NCI-H82 (cell line): Measurements from ENCODE around the gene ESYT2.

ENCODE experiments used
- DNase-seq: peaks from one replicate; lab custom pipeline; 2025; lab: John Stamatoyannopoulos, UW

ESYT2 gene

DNA sequence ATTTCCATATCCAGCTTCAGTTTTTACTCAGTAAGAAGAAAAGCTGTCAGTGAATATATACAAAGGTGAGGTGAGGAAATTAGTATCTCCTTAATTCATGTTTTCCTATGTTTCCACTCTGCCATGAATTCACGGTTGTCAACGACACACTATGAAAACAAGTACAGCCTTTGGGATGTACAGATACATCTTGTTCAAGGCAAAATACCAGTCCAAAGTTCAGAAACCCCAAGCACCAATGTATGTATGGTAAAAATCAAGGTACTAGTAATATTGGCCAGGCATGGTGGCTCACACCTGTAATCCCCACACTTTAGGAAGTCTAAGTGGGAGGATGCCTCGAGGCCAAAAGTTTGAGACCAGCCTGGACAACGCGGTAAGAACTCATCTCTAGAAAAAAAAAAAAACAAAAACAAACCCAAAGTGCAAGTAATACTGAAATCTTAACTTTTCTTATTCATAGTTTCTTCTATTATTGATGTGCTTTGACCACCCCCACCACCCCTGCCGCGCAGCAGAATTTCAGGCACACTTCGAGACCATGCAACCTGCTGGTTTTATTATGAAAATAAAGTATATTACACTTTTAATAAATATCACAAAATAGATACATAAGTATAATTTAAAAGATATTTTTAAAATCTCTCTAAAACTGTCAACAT is 3.5 kb downstream of the ESYT2 start:
- no peak for DNase-seq

DNA sequence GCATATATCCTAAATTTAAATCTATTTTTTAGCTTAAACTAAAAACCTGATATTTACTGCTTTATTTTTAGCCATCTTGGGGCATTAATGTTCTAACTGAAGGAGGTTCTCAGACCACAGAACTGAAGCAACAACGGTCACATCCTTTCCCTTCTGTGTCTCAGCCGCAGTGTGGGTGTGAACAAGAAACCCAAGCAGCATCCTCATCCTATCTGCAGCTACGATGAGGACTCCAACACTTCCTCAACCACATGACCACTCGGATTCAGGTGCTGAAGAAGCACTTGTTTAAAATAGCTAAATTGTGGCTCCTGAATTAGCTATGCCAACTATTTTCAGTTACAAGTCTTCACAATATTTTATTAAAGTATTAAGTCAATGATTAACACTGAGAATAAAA is 5.3 kb downstream of the ESYT2 start:
- DNase-seq: no peak

DNA sequence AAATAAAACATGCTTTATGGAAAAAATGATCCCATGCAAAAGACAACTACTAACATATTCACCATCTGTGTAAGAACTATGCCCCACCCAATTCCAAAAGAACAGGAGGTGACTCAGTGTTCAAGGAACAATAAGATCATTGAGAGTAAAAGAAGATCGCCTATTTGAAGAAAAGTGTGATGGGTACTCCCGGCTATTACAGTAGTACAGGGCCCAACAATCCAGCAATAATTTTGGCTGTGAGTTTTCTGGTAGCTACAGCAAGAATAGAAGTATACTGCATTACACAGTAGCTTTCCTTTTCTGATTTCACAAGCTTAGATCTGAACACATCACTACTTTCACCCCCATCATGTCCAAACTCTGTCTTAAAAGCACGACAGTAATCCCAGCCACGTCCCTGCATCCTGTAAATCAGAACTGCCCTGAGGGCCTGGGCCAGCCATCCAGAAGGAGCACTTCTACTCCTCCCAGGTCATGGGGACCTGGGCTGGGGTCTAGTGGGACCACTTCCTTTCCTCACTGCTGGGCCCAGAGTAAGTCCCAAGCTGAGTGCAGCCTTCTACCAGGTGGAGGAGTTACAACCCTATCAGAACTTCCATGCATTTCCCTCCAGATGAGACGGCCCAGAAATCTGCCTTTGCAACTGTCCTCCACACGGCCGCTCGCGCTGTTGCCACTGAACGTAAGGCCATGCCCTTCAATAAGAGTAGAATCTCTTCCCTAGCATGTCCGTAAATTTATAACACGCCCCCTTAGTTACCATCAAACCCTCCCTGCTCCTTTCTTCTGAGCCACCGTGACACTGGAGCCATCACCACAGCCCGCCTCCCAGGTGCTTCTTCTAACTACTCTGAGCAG is 7.9 kb downstream of the ESYT2 start:
- DNase-seq: no peak

DNA sequence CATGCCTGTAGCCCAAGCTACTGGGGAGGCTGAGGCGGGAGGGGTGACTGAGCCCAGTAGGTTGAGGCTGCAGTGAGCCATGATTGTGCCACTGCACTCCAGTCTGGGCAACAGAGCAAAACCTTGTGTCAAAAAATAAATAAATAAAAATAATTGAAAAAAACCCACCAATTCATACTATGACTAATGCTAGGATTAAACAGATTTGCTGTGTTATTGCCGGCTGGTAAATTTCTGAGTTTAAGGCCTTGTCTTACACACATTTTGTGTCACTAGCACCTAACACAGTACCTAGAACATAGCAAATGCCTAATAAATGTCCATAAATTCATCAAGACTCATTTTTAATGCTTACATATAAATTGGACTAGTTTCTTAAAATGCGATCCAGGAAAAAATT is 8.7 kb downstream of the ESYT2 start:
- no peak for DNase-seq

DNA sequence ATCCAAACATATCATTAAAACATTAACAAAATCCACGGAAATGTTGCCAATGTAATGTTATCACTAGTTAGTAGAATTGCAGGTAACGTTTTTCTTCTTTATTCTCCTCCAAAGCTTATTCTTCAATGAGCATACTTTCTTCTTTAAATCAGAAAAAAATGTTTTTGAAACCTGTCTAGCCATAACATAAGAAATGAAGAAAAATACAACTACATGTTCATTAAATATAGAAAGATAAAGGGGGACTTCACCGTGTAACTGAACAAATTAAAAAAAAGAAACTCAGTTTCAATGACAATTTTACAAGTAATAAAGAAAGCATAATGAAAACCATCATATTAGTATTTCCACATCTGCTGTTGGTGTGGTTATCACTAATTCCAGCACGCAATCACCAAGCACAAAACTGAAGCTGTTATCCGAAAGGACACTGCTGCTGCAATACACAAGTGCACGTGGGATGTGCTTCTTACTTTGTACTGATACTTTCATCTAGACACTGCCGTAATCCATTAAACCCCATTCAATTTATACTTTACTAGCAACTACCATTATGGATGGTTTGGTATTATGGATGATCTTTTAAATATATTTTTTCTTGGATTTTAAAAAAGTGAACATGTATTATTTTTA is 9.6 kb downstream of the ESYT2 start:
- no peak for DNase-seq

DNA sequence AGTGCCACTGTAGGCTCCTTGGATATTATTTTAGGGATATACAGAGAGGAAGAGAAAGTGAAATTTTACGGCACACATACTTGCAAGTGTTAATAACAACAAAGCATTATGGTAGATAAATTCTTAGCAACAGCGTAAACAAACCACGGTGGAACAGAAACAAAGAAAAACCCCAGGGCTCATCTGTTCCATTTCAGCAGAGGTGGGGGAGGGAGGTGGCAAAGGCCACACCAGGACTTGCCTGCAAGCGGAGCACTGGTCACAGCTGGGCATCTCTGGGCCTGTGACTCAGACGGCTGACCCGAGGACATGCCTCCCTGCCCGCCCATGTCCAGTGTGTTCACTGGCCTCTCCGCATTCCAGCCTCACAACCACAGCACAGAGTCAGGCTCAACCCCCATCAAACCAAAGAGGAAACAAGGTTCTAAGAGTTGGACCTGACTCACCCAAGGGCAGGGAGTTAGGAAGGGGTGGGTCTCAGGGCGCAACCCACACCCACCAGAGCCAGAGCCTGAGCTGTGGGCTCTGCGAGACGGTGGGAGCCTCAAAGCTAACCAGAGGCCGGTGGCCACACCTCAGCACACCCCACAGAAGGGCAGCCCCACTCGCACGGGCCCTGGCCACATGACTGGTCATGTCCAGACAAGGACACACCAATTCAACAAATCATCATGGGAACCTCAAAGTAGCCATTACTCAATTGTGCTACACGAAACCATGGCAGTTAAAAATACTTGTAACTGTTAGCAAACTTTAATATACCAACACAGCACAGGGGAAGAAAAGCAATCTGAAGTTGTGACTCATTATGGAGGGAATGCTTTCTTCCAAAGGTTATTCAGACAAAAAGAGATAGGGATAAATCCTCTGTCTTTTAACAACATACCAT is 10.7 kb downstream of the ESYT2 start:
- peak; percentile 16 for DNase-seq

DNA sequence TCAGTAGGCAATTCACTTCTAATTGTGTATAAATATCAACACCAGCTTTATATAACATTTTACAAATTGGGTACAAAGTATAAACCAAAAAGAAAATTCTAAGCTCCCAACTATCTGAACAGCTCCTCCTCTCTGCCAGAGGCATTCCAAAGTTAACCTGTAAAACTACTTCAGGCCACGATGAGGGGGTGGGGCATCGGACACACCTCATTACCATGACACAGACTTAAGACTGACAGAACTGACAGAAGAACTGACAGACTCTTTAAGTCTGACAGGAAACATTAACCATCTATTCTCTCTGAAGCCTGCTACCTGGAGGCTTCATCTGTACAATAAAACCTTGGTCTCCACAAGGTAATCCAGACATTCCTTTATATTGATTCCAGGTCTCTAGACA is 12.3 kb downstream of the ESYT2 start:
- DNase-seq: no peak

DNA sequence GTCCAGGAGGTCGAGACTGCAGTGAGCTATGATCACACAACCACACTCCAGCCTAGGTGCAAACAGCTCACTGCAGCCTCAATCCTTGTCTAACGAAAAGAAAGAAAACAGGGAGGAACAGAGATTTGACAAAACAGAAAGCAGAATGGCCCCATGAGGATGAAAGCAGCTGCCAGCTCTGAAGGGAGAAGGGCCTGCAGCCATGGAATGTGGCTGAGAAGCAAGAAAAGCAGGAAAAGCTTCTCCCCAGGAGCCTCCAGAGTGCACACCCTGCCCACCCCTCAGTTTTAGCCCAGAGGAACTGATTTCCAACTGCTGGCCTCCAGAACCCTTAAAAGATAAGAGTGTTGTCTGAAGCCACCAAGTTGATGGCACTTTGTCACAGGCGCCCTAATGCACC is 13.0 kb downstream of the ESYT2 start:
- no peak for DNase-seq

DNA sequence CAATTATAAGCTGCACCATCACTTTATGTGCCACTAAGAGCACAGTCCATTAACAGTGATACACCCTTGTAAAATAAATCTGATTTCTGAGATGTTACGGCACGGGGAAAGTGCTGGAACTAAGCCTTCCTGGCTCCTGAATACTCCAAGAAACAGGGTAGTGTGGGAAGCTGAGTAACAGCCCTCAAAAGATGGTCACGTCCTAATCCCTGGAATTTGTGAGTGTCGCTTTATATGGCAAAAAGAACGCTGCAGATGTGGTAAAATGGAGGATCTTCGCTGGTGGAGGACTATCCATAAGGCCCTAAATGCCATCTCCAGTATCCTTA is 13.5 kb downstream of the ESYT2 start:
- no peak for DNase-seq

DNA sequence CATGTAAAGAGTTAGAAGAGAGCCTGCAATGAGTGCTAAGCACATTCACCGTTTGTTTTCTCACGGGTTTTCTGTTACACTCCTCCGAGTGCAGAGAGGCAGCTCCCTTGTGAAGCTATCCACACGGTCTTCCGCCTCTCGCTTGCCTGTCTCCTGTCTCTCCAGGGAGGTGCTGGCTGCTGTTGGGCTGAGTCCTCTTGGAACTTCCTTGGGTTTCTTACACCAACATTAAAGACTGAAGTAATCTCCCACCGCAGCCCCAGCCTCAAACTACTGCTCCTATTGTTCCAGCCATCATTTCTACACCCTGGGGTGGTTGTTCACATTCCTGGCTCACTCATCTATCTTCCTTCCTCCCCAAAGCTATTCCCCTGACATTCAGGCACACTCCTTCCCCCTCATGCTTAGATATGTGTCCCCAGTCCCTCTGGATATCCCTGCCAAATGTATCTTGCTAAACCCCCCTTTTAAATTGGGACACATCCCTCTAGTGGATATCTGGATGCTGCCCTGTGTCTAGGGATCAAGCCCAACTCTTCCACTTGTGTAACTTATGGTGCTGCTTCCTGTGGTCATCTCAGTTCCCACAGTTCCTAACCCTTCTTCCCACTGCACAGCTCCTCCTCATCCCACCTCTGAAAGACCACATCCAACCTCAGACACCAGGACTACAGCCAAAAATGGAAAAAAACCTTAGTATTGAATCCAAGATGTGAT is 14.1 kb downstream of the ESYT2 start:
- no peak for DNase-seq

DNA sequence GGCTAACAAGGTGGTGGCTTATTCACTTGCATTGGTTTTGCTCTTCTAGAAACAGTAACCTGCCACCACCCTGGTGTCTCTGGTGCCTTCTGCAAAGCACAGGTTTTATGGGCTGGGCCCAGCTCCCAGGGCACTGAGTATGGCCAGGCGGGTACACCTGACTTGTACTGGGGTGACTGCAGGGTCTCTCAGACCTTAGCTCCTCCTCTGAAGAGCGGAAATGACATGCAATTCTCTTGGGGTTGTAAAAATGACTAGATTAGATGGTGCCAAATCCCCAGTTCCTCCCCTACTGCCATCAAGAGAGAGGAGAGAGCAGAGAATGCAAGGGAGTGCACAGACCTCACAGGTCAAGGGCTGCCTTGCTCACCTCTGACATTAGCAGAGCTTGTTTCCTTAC is 14.7 kb downstream of the ESYT2 start:
- no peak for DNase-seq

DNA sequence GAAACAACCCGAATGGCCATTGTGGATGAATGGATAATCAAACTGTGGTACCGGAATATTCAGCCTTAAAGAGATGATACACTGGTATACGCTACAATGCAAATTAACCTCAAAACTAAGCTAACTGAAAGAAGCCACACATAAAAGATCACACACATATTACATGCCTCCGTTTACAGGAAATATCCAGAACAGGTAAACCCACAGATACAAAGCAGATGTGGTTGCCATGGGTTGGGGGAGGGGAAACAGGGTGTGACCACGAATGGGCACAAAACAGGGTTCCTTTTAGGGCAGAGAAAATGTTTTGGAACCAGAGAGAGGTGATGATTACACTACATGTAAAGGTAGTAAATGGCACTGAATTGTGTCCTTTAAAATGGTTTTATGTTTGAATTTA is 16.6 kb downstream of the ESYT2 start:
- DNase-seq: no peak

DNA sequence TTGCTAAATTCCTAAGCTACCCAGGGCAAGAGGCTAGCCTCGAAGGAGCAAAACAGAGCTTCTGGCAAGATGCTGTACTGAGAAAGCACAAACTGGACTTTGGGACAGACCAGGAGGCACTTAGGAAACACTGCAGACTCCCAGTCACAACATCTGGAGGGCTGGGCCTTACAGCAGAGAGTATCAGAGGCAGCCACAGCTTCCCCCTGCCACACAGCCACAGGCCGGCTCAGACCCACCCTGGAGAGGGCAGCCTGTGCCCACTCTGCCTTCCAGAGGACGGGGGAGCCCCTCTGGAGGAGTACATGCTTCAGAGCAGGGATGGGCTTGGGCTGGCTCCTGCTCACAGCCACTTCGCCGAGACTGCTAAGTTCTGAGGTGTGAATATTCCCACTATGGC is 17.4 kb downstream of the ESYT2 start:
- no peak for DNase-seq

DNA sequence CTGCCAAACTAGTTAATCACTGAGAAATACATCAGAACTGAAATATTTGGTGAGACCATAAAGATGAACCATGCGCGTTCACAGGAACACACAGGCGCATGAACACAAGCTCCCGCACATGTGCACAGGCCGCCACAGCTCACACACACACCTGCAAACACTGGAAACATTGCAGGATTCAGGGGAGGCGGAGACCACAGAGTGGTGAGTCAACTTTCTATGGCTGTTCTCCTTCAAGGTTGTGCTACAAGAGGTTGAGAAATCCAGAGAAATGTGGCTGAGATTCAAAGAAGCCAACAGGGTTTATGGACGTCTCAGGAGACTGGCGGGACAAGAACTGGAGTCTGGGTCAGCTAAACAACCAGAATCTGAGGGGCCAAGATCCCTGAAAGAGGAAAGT is 17.8 kb downstream of the ESYT2 start:
- no peak for DNase-seq

DNA sequence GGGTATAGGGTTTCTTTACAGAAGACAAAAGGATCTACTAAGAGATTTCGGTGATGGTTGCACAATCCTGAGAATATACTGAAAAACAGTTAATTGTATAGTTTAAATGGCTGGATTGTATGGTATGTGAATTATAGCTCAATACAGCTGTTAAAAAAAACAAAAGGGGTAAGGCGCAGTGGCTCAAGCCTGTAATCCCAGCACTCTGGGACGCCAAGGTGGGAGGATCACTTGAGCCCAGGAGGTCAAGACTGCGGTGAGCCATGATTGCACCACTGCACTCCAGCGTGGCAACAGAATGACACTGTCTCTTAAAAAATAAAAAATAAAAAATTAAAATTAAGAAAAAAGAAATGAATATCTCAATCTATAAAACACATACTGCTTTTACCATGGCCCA is 18.5 kb downstream of the ESYT2 start:
- no peak for DNase-seq

DNA sequence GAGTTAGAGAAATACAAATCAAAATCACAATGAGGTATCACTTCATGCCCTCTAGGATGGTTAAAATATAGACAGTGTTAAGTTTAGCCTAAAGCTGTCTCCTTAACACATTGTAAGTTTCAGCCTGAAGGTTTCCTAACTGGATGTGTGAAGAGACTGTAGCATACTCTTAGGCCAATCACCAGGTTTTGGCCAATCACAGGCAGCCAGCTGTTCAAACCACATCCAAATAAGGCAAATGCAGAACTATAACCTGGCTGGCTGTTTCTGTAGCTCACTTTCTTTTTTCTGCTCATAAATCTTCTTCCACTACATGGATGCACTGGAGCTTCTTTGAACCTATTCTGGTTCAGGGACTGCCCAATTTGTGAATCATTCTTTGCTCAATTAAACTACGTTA is 19.7 kb downstream of the ESYT2 start:
- no peak for DNase-seq

DNA sequence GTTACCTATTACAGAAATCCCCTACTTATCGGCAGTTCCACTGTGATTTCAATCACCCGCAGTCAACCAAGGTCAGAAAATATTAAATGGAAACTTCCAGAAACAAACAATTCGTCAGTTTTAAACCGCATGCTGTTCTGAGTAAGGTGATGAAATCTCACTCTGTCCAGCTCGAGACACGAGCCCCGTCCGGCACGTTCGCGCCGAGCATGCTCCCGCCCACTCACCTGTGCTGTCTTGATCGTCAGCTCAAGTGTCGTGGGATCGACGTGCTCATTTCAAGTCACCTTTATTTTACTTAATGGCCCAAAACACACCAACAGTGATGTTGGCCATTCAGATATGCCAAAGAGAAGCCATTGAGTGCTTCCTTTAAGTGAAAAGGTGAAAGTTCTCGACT is 21.2 kb downstream of the ESYT2 start:
- no peak for DNase-seq

DNA sequence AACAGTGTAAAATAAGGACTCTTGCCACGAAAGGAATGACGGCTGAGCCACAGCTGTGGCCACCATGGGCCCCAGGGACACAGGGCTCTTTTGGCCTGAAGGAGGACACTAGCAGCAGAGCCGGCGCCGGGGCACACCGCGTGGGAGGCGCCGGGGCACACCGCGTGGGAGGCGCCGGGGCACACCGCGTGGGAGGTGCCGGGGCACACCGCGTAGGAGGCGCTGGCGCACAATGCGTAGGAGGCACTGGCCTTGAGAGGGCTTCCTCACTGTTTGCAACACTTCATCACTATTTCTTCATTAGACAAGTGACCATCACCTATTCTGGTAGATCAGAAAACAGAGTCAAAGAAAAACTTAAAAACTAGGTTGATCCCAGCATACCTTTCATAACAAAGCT is 23.4 kb downstream of the ESYT2 start:
- DNase-seq: no peak

DNA sequence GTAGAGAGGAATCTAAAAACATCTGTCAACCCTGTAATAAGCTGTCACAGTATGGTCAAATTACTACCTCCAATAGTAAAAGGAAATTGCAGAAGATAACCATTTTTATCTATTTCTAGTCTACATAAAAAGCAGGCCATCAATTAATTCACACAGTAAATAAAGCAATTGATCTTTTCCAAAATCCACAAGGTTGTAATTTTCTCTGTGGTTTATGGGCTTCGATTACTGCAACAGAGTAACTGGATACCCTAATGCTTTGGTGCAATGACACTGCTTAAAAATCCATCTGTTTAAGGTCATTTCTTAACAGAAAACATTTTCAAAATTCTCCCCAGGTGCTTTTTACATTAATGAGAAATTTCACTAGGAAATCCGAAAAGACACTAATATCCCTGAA is 23.9 kb downstream of the ESYT2 start:
- DNase-seq: no peak

DNA sequence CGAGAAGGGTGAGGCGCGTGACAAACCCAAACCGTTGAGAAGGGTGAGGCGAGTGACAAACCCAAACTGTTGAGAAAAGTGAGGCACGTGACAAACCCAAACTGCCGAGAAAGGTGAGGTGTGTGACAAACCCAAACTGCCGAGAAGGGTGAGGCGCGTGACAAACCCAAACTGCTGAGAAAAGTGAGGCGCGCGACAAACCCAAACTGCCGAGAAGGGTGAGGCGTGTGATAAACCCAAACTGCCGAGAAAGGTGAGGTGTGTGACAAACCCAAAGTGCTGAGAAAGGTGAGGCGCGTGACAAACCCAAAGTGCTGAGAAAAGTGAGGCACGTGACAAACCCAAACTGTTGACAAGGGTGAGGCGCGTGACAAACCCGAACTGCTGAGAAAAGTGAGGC is 25.0 kb downstream of the ESYT2 start:
- no peak for DNase-seq

DNA sequence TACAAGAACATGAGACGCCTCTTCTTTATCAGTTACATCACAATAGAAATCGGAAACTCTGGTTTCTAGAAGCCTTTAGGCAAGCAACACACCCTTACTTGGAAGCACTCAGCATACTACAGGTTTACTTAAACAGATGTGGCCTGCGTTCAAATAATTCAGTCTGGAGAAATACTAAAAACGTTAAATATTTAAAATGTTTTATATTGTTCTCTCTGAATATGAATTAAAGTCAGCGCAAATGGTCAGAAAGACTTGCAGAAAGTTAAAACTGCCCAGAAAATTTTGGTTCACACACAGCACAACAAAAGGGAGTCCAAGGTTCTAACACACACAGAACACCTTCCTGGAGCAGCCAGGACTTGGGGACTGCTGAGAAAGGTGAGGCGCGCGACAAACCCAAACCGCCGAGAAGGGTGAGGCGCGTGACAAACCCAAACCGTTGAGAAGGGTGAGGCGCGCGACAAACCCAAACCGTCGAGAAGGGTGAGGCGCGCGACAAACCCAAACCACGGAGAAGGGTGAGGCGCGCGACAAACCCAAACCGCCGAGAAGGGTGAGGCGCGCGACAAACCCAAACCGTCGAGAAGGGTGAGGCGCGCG is 25.8 kb downstream of the ESYT2 start:
- DNase-seq: no peak
